HL-60 (cell line): Measurements from ENCODE around the gene ZNF777.

Experiments
- DNase-seq, 2 experiments: peaks; one replicate each; pipeline ENCODE4 v3.0.0-alpha.2; 2010 to 2020; ENCODE audit warnings: low read depth in 1 of 2, low spot score in 1 of 2
- H3K27ac ChIP-seq: fragments of 250-450 bp; sonication (Bioruptor Pico); replicated peaks from 2 replicates; pipeline ENCODE4 v1.5.1; 2020; ENCODE audit warnings: mild to moderate bottlenecking, moderate library complexity
- H3K27me3 ChIP-seq: fragments of 250-450 bp; sonication (Bioruptor Pico); 2 replicates; pipeline ENCODE4 v1.5.1; 2021; ENCODE audit warnings: mild to moderate bottlenecking, moderate library complexity; ENCODE audit not compliant: insufficient read depth, poor library complexity, severe bottlenecking
- H3K4me3 ChIP-seq: replicated peaks from 2 replicates; pipeline ENCODE4 v1.5.1; 2011; ENCODE audit warnings: mild to moderate bottlenecking, control low read depth, low read length; ENCODE audit not compliant: insufficient read depth
- GABPA ChIP-seq: IDR thresholded peaks from 2 replicates; pipeline ENCODE4 v1.6.1; 2012; ENCODE audit warnings: low read depth
- POLR2AphosphoS5 ChIP-seq: IDR thresholded peaks from 2 replicates; pipeline ENCODE4 v1.6.1; 2012; ENCODE audit warnings: low read depth
- SPI1 ChIP-seq: IDR thresholded peaks from 2 replicates; pipeline ENCODE4 v1.6.1; 2012; ENCODE audit warnings: low read depth, mild to moderate bottlenecking, borderline replicate concordance
- TF ChIP-seq, protein P1 (sequence below): IDR thresholded peaks from 2 replicates; pipeline ENCODE4 v1.6.1; 2012; ENCODE audit warnings: low read depth; ENCODE audit not compliant: insufficient replicate concordance
- TF ChIP-seq, protein P2 (sequence below): IDR thresholded peaks from one replicate; pipeline ENCODE4 v1.5.1; 2011; ENCODE audit warnings: low read length, control low read depth, inconsistent platforms; ENCODE audit not compliant: insufficient read depth

Gene ZNF777

DNA sequence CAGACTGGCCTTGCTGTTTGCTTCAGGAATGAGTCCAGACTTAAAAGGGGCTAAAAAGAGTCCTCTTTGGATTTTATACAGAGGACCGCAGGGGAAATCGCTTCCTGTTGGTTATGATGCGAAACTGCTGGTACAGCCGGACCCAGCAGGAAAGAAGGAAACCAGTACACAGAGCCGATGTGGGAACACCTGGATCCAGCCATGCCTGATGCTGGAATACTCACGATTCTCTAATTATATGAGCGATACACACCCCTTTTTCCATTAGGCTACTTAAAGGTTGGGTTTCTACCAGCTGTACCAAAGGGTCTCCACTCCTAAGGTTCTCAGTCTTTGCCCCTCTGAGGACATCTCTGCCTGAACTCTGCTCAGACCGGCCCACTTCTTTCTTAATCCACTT, 27.7 kb downstream of the ZNF777 start:
- no peak overlapping the region for H3K4me3 ChIP-seq
- TF ChIP-seq SPI1 (no peak), GABPA (no peak), POLR2AphosphoS5 (no peak)
- TF ChIP-seq, protein P1, sequence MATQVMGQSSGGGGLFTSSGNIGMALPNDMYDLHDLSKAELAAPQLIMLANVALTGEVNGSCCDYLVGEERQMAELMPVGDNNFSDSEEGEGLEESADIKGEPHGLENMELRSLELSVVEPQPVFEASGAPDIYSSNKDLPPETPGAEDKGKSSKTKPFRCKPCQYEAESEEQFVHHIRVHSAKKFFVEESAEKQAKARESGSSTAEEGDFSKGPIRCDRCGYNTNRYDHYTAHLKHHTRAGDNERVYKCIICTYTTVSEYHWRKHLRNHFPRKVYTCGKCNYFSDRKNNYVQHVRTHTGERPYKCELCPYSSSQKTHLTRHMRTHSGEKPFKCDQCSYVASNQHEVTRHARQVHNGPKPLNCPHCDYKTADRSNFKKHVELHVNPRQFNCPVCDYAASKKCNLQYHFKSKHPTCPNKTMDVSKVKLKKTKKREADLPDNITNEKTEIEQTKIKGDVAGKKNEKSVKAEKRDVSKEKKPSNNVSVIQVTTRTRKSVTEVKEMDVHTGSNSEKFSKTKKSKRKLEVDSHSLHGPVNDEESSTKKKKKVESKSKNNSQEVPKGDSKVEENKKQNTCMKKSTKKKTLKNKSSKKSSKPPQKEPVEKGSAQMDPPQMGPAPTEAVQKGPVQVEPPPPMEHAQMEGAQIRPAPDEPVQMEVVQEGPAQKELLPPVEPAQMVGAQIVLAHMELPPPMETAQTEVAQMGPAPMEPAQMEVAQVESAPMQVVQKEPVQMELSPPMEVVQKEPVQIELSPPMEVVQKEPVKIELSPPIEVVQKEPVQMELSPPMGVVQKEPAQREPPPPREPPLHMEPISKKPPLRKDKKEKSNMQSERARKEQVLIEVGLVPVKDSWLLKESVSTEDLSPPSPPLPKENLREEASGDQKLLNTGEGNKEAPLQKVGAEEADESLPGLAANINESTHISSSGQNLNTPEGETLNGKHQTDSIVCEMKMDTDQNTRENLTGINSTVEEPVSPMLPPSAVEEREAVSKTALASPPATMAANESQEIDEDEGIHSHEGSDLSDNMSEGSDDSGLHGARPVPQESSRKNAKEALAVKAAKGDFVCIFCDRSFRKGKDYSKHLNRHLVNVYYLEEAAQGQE = no peak
- TF ChIP-seq, protein P2, sequence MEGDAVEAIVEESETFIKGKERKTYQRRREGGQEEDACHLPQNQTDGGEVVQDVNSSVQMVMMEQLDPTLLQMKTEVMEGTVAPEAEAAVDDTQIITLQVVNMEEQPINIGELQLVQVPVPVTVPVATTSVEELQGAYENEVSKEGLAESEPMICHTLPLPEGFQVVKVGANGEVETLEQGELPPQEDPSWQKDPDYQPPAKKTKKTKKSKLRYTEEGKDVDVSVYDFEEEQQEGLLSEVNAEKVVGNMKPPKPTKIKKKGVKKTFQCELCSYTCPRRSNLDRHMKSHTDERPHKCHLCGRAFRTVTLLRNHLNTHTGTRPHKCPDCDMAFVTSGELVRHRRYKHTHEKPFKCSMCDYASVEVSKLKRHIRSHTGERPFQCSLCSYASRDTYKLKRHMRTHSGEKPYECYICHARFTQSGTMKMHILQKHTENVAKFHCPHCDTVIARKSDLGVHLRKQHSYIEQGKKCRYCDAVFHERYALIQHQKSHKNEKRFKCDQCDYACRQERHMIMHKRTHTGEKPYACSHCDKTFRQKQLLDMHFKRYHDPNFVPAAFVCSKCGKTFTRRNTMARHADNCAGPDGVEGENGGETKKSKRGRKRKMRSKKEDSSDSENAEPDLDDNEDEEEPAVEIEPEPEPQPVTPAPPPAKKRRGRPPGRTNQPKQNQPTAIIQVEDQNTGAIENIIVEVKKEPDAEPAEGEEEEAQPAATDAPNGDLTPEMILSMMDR = no peak
- no peak for DNase-seq
- no peaks in the 10 kb centered on the region for H3K27me3 ChIP-seq
- H3K27ac ChIP-seq = no peak overlapping the region

DNA sequence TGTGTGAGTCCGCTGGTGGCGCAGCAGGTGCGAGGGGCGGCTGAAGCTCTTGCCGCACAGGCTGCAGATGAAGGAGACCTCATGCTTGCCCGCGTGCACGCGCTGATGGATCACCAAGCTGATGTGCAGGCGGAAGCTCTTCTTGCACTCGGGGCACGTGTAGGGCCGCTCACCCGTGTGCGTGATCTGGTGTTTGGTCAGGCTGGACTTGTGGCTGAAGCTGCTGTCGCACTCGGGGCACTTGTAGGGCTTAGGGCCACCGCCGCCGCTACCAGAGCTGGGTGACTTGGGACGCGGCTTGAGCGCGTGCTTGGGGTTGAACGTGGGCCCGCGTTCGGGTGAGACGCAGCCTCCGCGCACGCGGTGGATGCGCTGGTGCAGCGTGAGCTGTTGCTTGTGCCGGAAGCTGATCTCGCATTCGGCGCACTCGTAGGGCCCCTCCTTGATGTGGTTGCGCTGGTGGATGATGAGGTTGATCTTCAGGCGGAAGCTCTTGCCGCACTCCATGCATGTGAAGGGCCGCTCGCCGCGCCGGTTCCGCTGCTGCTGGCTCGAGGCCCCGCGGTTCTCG, 28.7 kb downstream of the ZNF777 start:
- TF ChIP-seq GABPA (no peak), SPI1 (no peak), POLR2AphosphoS5 (no peak)
- TF ChIP-seq, protein P1 = no peak
- TF ChIP-seq, protein P2 = no peak
- DNase-seq = no peak
- Histone ChIP-seq H3K27me3 (no peaks in the 10 kb centered on the region), H3K4me3 (no peak overlapping the region), H3K27ac (no peak overlapping the region)

- no peak for DNase-seq
- TF ChIP-seq POLR2AphosphoS5 (no peak), SPI1 (no peak), GABPA (no peak)
- TF ChIP-seq, protein P1 = no peak
- TF ChIP-seq, protein P2 = no peak
- no peak overlapping the region for H3K4me3 ChIP-seq
Observed at GRCh38 chr7:149431486-149432120, 29.3 kb downstream of the ZNF777 start.

More at GRCh38 chr7:149431486-149432120, 29.3 kb downstream of the ZNF777 start:
- Histone ChIP-seq H3K27ac (no peak overlapping the region), H3K27me3 (no peaks in the 10 kb centered on the region)
